ENCODE results near the gene TLX1.

Gene TLX1

GRCh38 chr10:101130984-101131961, at the start of gene TLX1:
Gene TLX1, plus strand, starts transcription at chr10:101131300. Its CDS starts 242 bp downstream, at chr10:101131542.
- DNase-seq, result no peak

- no peak for DNase-seq
Observed at GRCh38 chr10:101085846-101086245, 45.3 kb upstream of the TLX1 start.

- no peak for DNase-seq
Observed at GRCh38 chr10:101087376-101087775, 43.7 kb upstream of the TLX1 start.

- DNase-seq, result no peak
Observed at GRCh38 chr10:101087965-101088364, 43.1 kb upstream of the TLX1 start.

- no peak for DNase-seq
Observed at GRCh38 chr10:101089520-101090299, 41.4 kb upstream of the TLX1 start.

GRCh38 chr10:101090597-101090996, 40.5 kb upstream of the TLX1 start:
- no peak for DNase-seq

GRCh38 chr10:101091546-101092290, 39.4 kb upstream of the TLX1 start:
- DNase-seq, result no peak

- DNase-seq, result no peak
Observed at GRCh38 chr10:101092881-101093354, 38.2 kb upstream of the TLX1 start.

- DNase-seq, result no peak
Observed at GRCh38 chr10:101094121-101094879, 36.8 kb upstream of the TLX1 start.

- no peak for DNase-seq
Observed at GRCh38 chr10:101095004-101095403, 36.1 kb upstream of the TLX1 start.

GRCh38 chr10:101095550-101096213, 35.4 kb upstream of the TLX1 start:
- no peak for DNase-seq

- no peak for DNase-seq
Observed at GRCh38 chr10:101096378-101096777, 34.7 kb upstream of the TLX1 start.

- DNase-seq, result no peak
Observed at GRCh38 chr10:101097881-101098280, 33.2 kb upstream of the TLX1 start.

- DNase-seq, result no peak
Observed at GRCh38 chr10:101099901-101100300, 31.2 kb upstream of the TLX1 start.

GRCh38 chr10:101101372-101101881, 29.7 kb upstream of the TLX1 start:
- DNase-seq, result no peak

- DNase-seq, result no peak
Observed at GRCh38 chr10:101103430-101103829, 27.7 kb upstream of the TLX1 start.

- DNase-seq, result no peak
Observed at GRCh38 chr10:101106351-101106750, 24.7 kb upstream of the TLX1 start.

GRCh38 chr10:101107771-101108170, 23.3 kb upstream of the TLX1 start:
- no peak for DNase-seq

GRCh38 chr10:101110856-101111523, 20.1 kb upstream of the TLX1 start:
- DNase-seq, result no peak

- DNase-seq, result no peak
Observed at GRCh38 chr10:101111547-101111946, 19.6 kb upstream of the TLX1 start.

Data from GF-D8 (cell line).